GM18951 (cell line): ENCODE results near the gene MYO7A.

Source experiments
- POLR2A ChIP-seq: IDR thresholded peaks from 4 replicates; pipeline ENCODE4 v1.6.1; 2011; ENCODE audit warnings: mild to moderate bottlenecking; ENCODE audit not compliant: insufficient read length, insufficient read depth; ENCODE audit errors: extremely low read depth
- in situ Hi-C: fragments of 300-500 bp; cut with MboI; formaldehyde crosslinking; loops from one replicate; pipeline ENCODE4 v1.12.0; 2022; ENCODE audit warnings: low sequenced_read_pairs, mixed read lengths, inconsistent platforms; ENCODE audit not compliant: unreplicated experiment

The MYO7A gene

GRCh38 chr11:77167111-77167626 lies 39.1 kb downstream of the MYO7A start:
- in situ Hi-C loops, result no loop called here
- no peak for TF ChIP-seq POLR2A

DNA sequence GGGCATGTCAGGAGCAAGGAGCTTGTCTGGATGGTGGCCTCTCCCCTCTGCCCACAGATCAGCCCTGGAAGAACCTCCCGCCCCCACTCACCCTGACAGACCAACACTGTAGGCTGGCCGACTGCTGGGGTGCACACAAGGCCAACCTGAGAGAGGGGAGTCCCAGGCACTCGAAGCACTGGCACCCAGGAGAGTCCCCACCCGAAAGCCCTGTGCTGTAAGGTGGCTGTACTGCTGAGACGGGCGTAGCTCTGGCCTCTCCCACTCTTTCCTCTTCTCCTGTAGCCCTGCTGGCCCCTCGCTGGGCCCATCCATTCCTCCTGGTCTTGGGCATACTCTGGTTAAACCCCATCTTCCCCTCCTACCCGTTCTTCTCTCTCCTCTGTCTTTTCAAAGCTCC lies 39.7 kb downstream of the MYO7A start:
- in situ Hi-C loops, result no loop called here

GRCh38 chr11:77170107-77170506 lies 42.1 kb downstream of the MYO7A start:
- in situ Hi-C loops, result no loop called here
- no peak for TF ChIP-seq POLR2A

More for the DNA sequence above, 39.7 kb downstream of the MYO7A start:
- no peak for TF ChIP-seq POLR2A

DNA sequence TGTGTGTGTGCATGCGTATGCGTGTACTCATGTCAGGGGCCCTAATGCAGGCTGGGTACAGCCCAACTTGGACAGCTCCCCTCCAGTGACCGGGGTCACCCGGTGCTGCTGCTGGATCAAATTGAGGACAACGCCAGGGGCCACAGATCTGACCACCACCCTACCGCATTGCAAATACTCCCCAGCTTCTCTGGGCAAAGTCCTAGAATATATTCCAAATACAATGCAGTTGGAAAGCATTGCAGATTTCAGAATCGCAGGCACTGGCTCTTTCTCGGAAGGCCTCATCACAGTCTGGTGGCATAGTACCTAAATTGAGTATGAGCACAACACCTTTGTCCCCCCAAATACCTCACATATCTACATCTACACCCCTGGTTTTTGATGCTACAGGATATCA lies 43.2 kb downstream of the MYO7A start:
- TF ChIP-seq POLR2A, result no peak
- in situ Hi-C loops, result no loop called here

- no peak for TF ChIP-seq POLR2A
- in situ Hi-C loops, result no loop called here
Observed at GRCh38 chr11:77171885-77172665, 44.0 kb downstream of the MYO7A start.

DNA sequence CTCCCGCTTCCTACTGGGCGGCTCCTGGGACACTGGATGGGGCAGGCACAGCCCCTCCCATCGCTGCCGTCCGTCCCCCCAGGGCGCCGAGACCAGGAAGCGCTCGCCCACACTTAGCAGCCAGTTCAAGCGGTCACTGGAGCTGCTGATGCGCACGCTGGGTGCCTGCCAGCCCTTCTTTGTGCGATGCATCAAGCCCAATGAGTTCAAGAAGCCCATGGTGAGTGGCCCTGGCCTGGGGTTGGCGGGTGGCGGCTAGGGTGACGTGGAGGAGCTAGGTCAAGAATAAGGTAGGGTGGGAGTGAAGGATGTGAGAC lies 44.6 kb downstream of the MYO7A start:
- in situ Hi-C loops, result no loop called here
- TF ChIP-seq POLR2A, result no peak

GRCh38 chr11:77173494-77173893 lies 45.4 kb downstream of the MYO7A start:
- TF ChIP-seq POLR2A, result no peak
- in situ Hi-C loops, result no loop called here

DNA sequence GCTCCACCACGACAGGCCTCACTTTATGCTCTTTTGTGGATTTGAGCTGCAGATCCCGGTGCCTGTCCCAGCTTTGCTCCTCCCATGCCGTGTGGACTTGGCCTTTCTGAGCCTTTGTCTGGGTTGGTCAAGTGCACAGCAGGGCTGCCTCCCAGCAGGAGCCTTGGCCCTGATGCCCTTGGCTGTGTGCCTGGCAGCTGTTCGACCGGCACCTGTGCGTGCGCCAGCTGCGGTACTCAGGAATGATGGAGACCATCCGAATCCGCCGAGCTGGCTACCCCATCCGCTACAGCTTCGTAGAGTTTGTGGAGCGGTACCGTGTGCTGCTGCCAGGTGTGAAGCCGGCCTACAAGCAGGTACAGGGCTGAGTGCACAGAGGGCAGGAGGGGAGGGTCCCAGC lies 46.5 kb downstream of the MYO7A start:
- in situ Hi-C loops, result no loop called here
- no peak for TF ChIP-seq POLR2A

GRCh38 chr11:77175021-77175842 lies 47.2 kb downstream of the MYO7A start:
- in situ Hi-C loops, result no loop called here
- TF ChIP-seq POLR2A, result no peak

- in situ Hi-C loops, result no loop called here
- no peak for TF ChIP-seq POLR2A
Observed at GRCh38 chr11:77175869-77176539, 48.0 kb downstream of the MYO7A start.

- in situ Hi-C loops, result no loop called here
- no peak for TF ChIP-seq POLR2A
Observed at GRCh38 chr11:77176996-77177395, 49.0 kb downstream of the MYO7A start.

- no peak for TF ChIP-seq POLR2A
- in situ Hi-C loops, result no loop called here
Observed at GRCh38 chr11:77178150-77178549, 50.1 kb downstream of the MYO7A start.

DNA sequence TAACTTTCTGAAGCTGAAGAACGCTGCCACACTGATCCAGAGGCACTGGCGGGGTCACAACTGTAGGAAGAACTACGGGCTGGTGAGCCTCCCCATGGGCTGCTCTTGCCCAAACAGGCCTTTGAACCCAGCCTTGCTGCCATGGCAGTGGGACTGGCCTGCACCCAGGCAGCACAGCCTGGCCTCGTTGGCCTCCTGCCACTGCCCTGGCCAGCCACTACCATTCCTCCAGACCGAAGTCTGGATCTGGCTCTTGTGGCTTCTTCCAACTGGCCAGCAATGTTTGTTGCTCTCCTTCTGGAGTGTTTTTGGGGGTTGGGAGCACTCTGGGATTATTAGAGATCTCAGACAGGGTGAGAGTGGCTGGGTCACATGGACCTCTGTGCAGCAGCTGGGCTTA lies 51.0 kb downstream of the MYO7A start:
- in situ Hi-C loops, result no loop called here
- no peak for TF ChIP-seq POLR2A
